BE2C (cell line): Measurements from ENCODE around the gene SLC16A7.
"Not testable (repeated sequence)": the region's sequence is repeated elsewhere in the genome, so short reads cannot be mapped to it uniquely, and the experiment has no call there.

Experiments
- DNase-seq: peaks from one replicate; pipeline ENCODE4 v3.0.0-alpha.2; 2020
- H3K27me3 ChIP-seq: fragments of 250-450 bp; sonication (Bioruptor Pico); 2 replicates; pipeline ENCODE4 v1.5.1; 2020; ENCODE audit warnings: mild to moderate bottlenecking
- H3K36me3 ChIP-seq: fragments of 250-450 bp; sonication (Bioruptor Pico); 2 replicates; pipeline ENCODE4 v1.5.1; 2020; ENCODE audit warnings: mild to moderate bottlenecking
- H3K4me1 ChIP-seq: fragments of 250-450 bp; sonication (Bioruptor Pico); 2 replicates; pipeline ENCODE4 v1.5.1; 2020
- H3K4me3 ChIP-seq: 2 replicates; pipeline ENCODE4 v1.5.1; 2011; ENCODE audit warnings: low read depth, low read length
- H3K9me3 ChIP-seq: fragments of 250-450 bp; sonication (Bioruptor Pico); 2 replicates; pipeline ENCODE4 v1.5.1; 2020
- CTCF ChIP-seq: IDR thresholded peaks from 2 replicates; pipeline ENCODE4 v1.5.1; 2012; ENCODE audit warnings: mild to moderate bottlenecking, low read depth, low read length

The SLC16A7 gene

GRCh38 chr12:59735231-59735630, 139.4 kb downstream of the SLC16A7 start:
- no peaks in the 10 kb centered on the region for H3K36me3 ChIP-seq
- H3K9me3 ChIP-seq: no peaks in the 10 kb centered on the region
- no peak overlapping the region for H3K4me3 ChIP-seq
- DNase-seq: no peak
- TF ChIP-seq CTCF: no peak
- peaks cover 11% of the 10 kb centered on the region for H3K4me1 ChIP-seq
- H3K27me3 ChIP-seq: no peaks in the 10 kb centered on the region

GRCh38 chr12:59736359-59736758, 140.5 kb downstream of the SLC16A7 start:
- DNase-seq: no peak
- no peak for TF ChIP-seq CTCF
- peaks cover 11% of the 10 kb centered on the region for H3K4me1 ChIP-seq
- H3K4me3 ChIP-seq: no peak overlapping the region
- no peaks in the 10 kb centered on the region for H3K27me3 ChIP-seq
- H3K9me3 ChIP-seq: no peaks in the 10 kb centered on the region
- no peaks in the 10 kb centered on the region for H3K36me3 ChIP-seq

GRCh38 chr12:59736786-59737185, 141.0 kb downstream of the SLC16A7 start:
- Histone ChIP-seq H3K27me3 (no peaks in the 10 kb centered on the region), H3K36me3 (no peaks in the 10 kb centered on the region), H3K4me1 (peaks cover 11% of the 10 kb centered on the region), H3K4me3 (no peak overlapping the region), H3K9me3 (no peaks in the 10 kb centered on the region)
- peak; percentile 49 for DNase-seq
- no peak for TF ChIP-seq CTCF

GRCh38 chr12:59737725-59738463, 142.1 kb downstream of the SLC16A7 start:
- H3K4me3 ChIP-seq: no peak overlapping the region
- no peaks in the 10 kb centered on the region for H3K36me3 ChIP-seq
- H3K4me1 ChIP-seq: peaks cover 11% of the 10 kb centered on the region
- TF ChIP-seq CTCF: no peak
- DNase-seq: no peak
- H3K27me3 ChIP-seq: no peaks in the 10 kb centered on the region
- no peaks in the 10 kb centered on the region for H3K9me3 ChIP-seq

- Histone ChIP-seq H3K27me3 (no peaks in the 10 kb centered on the region), H3K36me3 (no peaks in the 10 kb centered on the region), H3K4me3 (no peak overlapping the region), H3K4me1 (no peaks in the 10 kb centered on the region), H3K9me3 (no peaks in the 10 kb centered on the region)
- DNase-seq: no peak
- TF ChIP-seq CTCF: no peak
Measured at GRCh38 chr12:59742841-59743240, 147.0 kb downstream of the SLC16A7 start.

- Histone ChIP-seq H3K9me3 (no peaks in the 10 kb centered on the region), H3K4me3 (no peak overlapping the region), H3K36me3 (no peaks in the 10 kb centered on the region), H3K27me3 (no peaks in the 10 kb centered on the region), H3K4me1 (no peaks in the 10 kb centered on the region)
- DNase-seq: no peak
- TF ChIP-seq CTCF: no peak
Measured at GRCh38 chr12:59744564-59744963, 148.7 kb downstream of the SLC16A7 start.

- not testable (repeated sequence) for H3K27me3 ChIP-seq, H3K4me1 ChIP-seq, H3K9me3 ChIP-seq, DNase-seq, H3K4me3 ChIP-seq, H3K36me3 ChIP-seq
Measured at GRCh38 chr12:59751091-59751490, 155.3 kb downstream of the SLC16A7 start.
